GM12878 (cell line): ENCODE data around the gene NPDC1.

Source experiments
- ATF2 ChIP-seq: IDR thresholded peaks from 2 replicates; pipeline ENCODE4 v1.6.1; 2012; ENCODE audit warnings: low read length, inconsistent platforms
- CTCF ChIP-seq, 3 experiments: IDR thresholded peaks in 2 of 3; conservative IDR thresholded peaks in 1 of 3; 2 replicates each; pipeline ENCODE4 v1.5.1; 2011; ENCODE audit warnings: low read depth in 3 of 3, low read length in 3 of 3, mild to moderate bottlenecking in 3 of 3, control low read depth in 2 of 3, moderate library complexity in 2 of 3, inconsistent platforms in 1 of 3, mixed read lengths in 1 of 3; ENCODE audit not compliant: control insufficient read depth in 2 of 3, insufficient read depth in 1 of 3; ENCODE audit errors: extremely low read depth in 1 of 3
- ESRRA ChIP-seq: IDR thresholded peaks from 2 replicates; pipeline ENCODE4 v1.6.1; 2012; ENCODE audit warnings: mild to moderate bottlenecking, low read length, improper control_type of control experiment
- ETV6 ChIP-seq, 2 experiments: fragments of 450-650 bp in 1 of 2; IDR thresholded peaks in 1 of 2; conservative IDR thresholded peaks in 1 of 2; 2 replicates each; pipeline ENCODE4 v1.6.1; 2014; ENCODE audit warnings: antibody characterized with exemption in 1 of 2, borderline replicate concordance in 1 of 2, low read depth in 1 of 2, mild to moderate bottlenecking in 1 of 2, moderate library complexity in 1 of 2
- GABPA ChIP-seq: IDR thresholded peaks from 2 replicates; pipeline ENCODE4 v1.6.1; 2014; ENCODE audit warnings: antibody characterized with exemption, low read depth, mild to moderate bottlenecking, inconsistent platforms
- HCFC1 ChIP-seq: fragments of 150-350 bp; IDR thresholded peaks from 2 replicates; pipeline ENCODE4 v1.6.1; 2014; ENCODE audit warnings: low read length
- JUNB ChIP-seq: IDR thresholded peaks from 2 replicates; pipeline ENCODE4 v1.6.1; 2016; ENCODE audit warnings: antibody characterized with exemption, mild to moderate bottlenecking
- POLR2A ChIP-seq: IDR thresholded peaks from 2 replicates; pipeline ENCODE4 v1.6.1; 2011; ENCODE audit warnings: low read depth, mild to moderate bottlenecking, low read length
- RCOR1 ChIP-seq: conservative IDR thresholded peaks from 2 replicates; pipeline ENCODE4 v1.6.1; 2012; ENCODE audit warnings: low read depth, low read length, improper control_type of control experiment
- SIN3A ChIP-seq: IDR thresholded peaks from 2 replicates; pipeline ENCODE4 v1.6.1; 2012; ENCODE audit warnings: low read depth, low read length, improper control_type of control experiment
- TARDBP ChIP-seq: IDR thresholded peaks from 2 replicates; pipeline ENCODE4 v1.6.1; 2016; ENCODE audit warnings: borderline replicate concordance
- YY1 ChIP-seq: IDR thresholded peaks from 2 replicates; pipeline ENCODE4 v1.6.1; 2011; ENCODE audit warnings: low read depth, mild to moderate bottlenecking, low read length
- ZNF592 ChIP-seq: fragments of 450-650 bp; IDR thresholded peaks from 2 replicates; pipeline ENCODE4 v1.6.1; 2017; ENCODE audit warnings: mild to moderate bottlenecking, moderate library complexity

- no peak for TF ChIP-seq HCFC1
- no peak for TF ChIP-seq SIN3A
- TF ChIP-seq GABPA, result no peak
- no peak for TF ChIP-seq POLR2A
- no peak for TF ChIP-seq JUNB
- no peak for TF ChIP-seq CTCF (IDR thresholded peaks at IDR 0.05 in 2 of 3, conservative IDR thresholded peaks at IDR 0.05 in 1 of 3; ENCODE audit: control insufficient read depth in 2 of 3, extremely low read depth in 1 of 3, insufficient read depth in 1 of 3, low read depth in 3 of 3, low read length in 3 of 3)
- no peak for TF ChIP-seq YY1
- TF ChIP-seq ATF2, result no peak
- TF ChIP-seq TARDBP, result no peak
- no peak for TF ChIP-seq RCOR1
- no peak for TF ChIP-seq ESRRA
- no peak for TF ChIP-seq ETV6 (conservative IDR thresholded peaks at IDR 0.05 in 1 of 2, IDR thresholded peaks at IDR 0.05 in 1 of 2; ENCODE audit: borderline replicate concordance in 1 of 2, low read depth in 1 of 2)
- no peak for TF ChIP-seq ZNF592
Observed at GRCh38 chr9:137002646-137003041, 43.3 kb downstream of the NPDC1 start.
